ENCODE measurements around the gene YWHAE. TPM values are rescaled to one million over a fixed set of nuclear protein-coding genes. Genes with fewer than 3 reads are reported as not detected.
A peak's percentile ranks its signal among the peaks of the same experiment; 100 is the strongest.

YWHAE gene
- total and polyA plus RNA-seq, 8 donors: 219 to 1,151 (median 340) TPM

DNA sequence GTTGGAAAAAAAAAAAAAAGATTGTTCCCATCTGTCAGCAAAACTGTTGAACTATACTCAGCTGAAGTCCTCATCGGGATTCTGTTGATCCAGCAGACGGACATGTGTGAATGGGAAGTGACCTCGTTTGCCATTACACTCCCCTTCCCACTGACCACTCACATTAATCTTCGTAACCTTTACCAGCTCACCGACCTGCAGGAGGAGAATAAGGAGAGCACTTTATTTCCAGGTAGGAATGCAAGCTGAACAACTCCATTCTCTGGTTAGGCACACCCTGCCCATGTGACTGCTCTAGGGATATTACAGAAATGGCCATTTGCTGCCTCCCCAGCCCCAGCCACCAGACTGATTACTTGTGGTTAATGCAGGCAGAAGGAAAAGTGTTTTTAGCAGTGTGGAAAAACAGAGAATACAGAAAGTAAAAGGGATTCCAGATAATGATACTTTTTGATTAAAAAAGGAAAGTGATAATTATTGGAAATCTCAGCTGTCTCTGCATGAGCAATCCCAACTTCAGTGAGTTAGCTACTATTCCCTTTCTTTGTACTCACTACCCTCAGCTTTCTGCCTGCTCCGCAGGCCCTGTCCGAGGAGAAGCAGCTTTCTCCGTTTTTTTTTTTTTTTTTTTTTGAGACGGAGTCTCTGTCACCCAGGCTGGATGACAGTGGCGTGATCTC, 23.6 kb upstream of the YWHAE start:
- Histone ChIP-seq H3K4me3 (no peak overlapping the region), H3K36me3 (peaks cover 23 to 87% (median 79%) of the 10 kb centered on the region in 4 donors), H3K27me3 (no peaks in the 10 kb centered on the region), H3K9me3 (no peaks in the 10 kb centered on the region), H3K27ac (peak overlapping the region in 2 of 5 donors; percentile 24 to 58), H3K4me1 (peaks cover 0 to 30% (median 14%) of the 10 kb centered on the region in 4 donors)
- TF ChIP-seq, protein P1, sequence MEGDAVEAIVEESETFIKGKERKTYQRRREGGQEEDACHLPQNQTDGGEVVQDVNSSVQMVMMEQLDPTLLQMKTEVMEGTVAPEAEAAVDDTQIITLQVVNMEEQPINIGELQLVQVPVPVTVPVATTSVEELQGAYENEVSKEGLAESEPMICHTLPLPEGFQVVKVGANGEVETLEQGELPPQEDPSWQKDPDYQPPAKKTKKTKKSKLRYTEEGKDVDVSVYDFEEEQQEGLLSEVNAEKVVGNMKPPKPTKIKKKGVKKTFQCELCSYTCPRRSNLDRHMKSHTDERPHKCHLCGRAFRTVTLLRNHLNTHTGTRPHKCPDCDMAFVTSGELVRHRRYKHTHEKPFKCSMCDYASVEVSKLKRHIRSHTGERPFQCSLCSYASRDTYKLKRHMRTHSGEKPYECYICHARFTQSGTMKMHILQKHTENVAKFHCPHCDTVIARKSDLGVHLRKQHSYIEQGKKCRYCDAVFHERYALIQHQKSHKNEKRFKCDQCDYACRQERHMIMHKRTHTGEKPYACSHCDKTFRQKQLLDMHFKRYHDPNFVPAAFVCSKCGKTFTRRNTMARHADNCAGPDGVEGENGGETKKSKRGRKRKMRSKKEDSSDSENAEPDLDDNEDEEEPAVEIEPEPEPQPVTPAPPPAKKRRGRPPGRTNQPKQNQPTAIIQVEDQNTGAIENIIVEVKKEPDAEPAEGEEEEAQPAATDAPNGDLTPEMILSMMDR (IDR thresholded peaks at IDR 0.05): no peak
- no peak for TF ChIP-seq POLR2AphosphoS5 (IDR thresholded peaks at IDR 0.05)
- DNase-seq: peak in 1 of 2 donors; percentile 13
- intact Hi-C loops (cut with DNase I; ENCODE audit: low total_unique reads): no loop called here
- 67 to 80% (median 71%) methylated on average over 10 of the region's 10 CpGs for WGBS, 5 donors

DNA sequence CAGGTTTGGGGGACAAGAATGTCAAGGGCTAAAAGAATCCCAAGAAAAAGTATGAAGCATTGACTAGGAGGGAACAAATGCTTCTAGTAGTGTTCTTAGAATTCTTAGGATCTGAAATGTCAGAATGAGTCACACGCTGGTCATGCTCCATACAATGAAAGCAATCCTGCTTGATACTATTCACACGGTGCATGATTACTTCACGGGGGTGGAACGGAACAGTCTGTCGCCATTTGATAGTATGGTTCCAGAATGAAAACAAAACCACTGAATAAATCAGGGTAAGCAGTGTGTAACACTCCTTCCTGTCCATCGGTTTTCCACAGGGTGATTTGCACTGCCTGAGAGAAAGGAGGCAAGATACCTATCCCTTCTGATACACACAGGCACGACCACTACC, 22.9 kb upstream of the YWHAE start:
- intact Hi-C loops (cut with DNase I; ENCODE audit: low total_unique reads): no loop called here
- Histone ChIP-seq H3K27ac (peak overlapping the region in 2 of 5 donors; percentile 37 to 58), H3K4me1 (peaks cover 0 to 23% (median 14%) of the 10 kb centered on the region in 4 donors), H3K27me3 (no peaks in the 10 kb centered on the region), H3K9me3 (no peaks in the 10 kb centered on the region), H3K36me3 (peaks cover 22 to 87% (median 80%) of the 10 kb centered on the region in 4 donors), H3K4me3 (no peak overlapping the region)
- TF ChIP-seq, protein P1 (IDR thresholded peaks at IDR 0.05): no peak
- TF ChIP-seq EP300 (IDR thresholded peaks at IDR 0.05): no peak
- no peak for TF ChIP-seq POLR2A (IDR thresholded peaks at IDR 0.05)
- TF ChIP-seq POLR2AphosphoS5 (IDR thresholded peaks at IDR 0.05): peak in 2 of 3 donors; percentile 13 to 76
- peak in 1 of 2 donors; percentile 19 for DNase-seq
- WGBS, 5 donors: 47 to 57% (median 48%) methylated on average over 7 of the region's 7 CpGs

DNA sequence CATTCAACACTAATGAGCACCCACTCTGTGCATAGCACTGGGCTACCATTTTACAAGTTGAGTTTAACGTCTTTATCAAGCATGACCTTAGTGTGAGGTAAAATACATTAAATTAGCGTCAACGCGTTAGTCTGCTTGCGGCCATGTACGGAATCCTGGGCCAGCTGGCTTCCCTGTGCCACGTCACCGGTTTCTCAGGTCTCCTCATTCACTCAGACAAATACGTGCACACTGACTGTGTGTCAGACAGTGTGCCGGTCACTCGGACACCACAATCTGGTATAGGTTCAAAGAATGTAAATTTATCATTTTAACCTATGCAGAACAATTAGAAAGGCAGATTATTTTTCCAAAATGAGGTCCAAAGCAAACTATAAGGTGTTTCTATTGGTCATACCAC, 21.4 kb upstream of the YWHAE start:
- Histone ChIP-seq H3K9me3 (no peaks in the 10 kb centered on the region), H3K36me3 (peaks cover 22 to 91% (median 77%) of the 10 kb centered on the region in 4 donors), H3K4me3 (no peak overlapping the region), H3K4me1 (peaks cover 0 to 22% (median 14%) of the 10 kb centered on the region in 4 donors), H3K27me3 (no peaks in the 10 kb centered on the region), H3K27ac (no peak overlapping the region)
- intact Hi-C loops (cut with DNase I; ENCODE audit: low total_unique reads): no loop called here
- no peak for TF ChIP-seq POLR2A (IDR thresholded peaks at IDR 0.05)
- TF ChIP-seq, protein P1 (IDR thresholded peaks at IDR 0.05): no peak
- no peak for TF ChIP-seq EP300 (IDR thresholded peaks at IDR 0.05)
- TF ChIP-seq POLR2AphosphoS5 (IDR thresholded peaks at IDR 0.05): no peak
- WGBS, 5 donors: 91 to 94% (median 93%) methylated on average over 11 of the region's 11 CpGs
- no peak for DNase-seq

DNA sequence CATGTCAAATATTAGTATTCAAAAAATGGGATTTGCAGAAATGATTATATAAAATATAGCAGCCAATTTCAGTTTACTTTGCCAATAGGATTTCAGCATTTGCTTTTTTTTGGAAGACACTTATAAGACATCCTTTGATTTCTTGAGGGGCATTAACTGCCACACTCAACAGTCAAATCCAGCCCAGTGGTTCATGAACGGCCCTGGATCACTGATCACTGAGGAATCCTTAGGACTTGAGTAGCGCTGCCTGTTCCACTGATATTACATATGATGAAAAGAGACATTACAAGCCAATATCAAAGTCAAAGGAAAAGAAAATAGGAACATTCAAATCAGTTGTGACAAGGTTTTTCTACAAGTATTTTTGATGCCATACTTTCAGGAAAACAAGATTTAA, 21.0 kb upstream of the YWHAE start:
- no peaks in the 10 kb centered on the region for H3K9me3 ChIP-seq
- peaks cover 0 to 22% (median 14%) of the 10 kb centered on the region in 4 donors for H3K4me1 ChIP-seq
- intact Hi-C loops (cut with DNase I; ENCODE audit: low total_unique reads): no loop called here
- H3K27ac ChIP-seq: no peak overlapping the region
- no peak for DNase-seq
- 83 to 95% (median 90%) methylated on average over 2 of the region's 2 CpGs for whole genome bisulfite sequencing, 5 donors
- peaks cover 22 to 91% (median 73%) of the 10 kb centered on the region in 4 donors for H3K36me3 ChIP-seq
- no peaks in the 10 kb centered on the region for H3K27me3 ChIP-seq
- TF ChIP-seq POLR2A (IDR thresholded peaks at IDR 0.05) (no peak), EP300 (IDR thresholded peaks at IDR 0.05) (no peak), POLR2AphosphoS5 (IDR thresholded peaks at IDR 0.05) (no peak)
- TF ChIP-seq, protein P1 (IDR thresholded peaks at IDR 0.05): no peak
- H3K4me3 ChIP-seq: no peak overlapping the region

Measured in stomach (tissue), 9 donors.